NCI-H748 (cell line): Measurements from ENCODE around the gene CERK.
"Not testable (repeated sequence)": the region's sequence is repeated elsewhere in the genome, so short reads cannot be mapped to it uniquely, and the experiment has no call there.

Source experiments
- DNase-seq: peaks from one replicate; lab custom pipeline; 2025; ENCODE audit not compliant: unreplicated experiment; lab: John Stamatoyannopoulos, UW

CERK gene, protein sequence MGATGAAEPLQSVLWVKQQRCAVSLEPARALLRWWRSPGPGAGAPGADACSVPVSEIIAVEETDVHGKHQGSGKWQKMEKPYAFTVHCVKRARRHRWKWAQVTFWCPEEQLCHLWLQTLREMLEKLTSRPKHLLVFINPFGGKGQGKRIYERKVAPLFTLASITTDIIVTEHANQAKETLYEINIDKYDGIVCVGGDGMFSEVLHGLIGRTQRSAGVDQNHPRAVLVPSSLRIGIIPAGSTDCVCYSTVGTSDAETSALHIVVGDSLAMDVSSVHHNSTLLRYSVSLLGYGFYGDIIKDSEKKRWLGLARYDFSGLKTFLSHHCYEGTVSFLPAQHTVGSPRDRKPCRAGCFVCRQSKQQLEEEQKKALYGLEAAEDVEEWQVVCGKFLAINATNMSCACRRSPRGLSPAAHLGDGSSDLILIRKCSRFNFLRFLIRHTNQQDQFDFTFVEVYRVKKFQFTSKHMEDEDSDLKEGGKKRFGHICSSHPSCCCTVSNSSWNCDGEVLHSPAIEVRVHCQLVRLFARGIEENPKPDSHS

DNA sequence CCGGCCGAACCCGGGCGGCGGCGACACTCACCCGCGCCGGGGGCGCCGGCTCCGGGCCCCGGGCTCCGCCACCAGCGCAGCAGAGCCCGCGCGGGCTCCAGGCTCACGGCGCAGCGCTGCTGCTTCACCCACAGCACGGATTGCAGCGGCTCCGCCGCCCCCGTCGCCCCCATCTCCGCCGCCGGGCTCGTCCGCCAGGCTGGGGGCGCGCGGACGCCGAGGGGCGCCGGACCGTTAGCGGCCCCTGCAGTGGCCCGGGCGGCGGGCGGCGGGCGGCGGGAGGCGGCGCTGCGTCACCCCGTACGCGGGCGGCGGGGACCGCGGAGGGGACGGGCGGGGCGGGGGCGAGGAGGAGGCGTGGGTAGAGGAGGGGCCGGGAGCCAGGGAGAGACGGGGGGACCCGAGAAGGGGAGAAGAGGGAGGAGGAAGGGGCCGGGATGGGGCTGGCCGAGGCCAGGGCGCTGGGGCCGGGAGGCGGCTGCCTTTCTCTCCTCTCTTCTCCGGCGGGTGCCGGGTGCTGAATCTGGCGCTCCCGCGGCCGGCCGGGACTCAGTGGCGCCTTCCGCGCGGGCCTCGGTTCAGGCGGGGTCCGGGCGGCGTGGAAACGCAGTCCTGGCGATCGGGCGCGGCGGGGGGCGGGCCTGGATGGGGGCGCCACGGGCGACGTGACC lies at the start of gene CERK:
Gene CERK (minus strand): TSS at position 277 of the 671 bp plus-strand sequence. CDS start 104 bp downstream, at position 173.
- DNase-seq: peak; percentile 61

DNA sequence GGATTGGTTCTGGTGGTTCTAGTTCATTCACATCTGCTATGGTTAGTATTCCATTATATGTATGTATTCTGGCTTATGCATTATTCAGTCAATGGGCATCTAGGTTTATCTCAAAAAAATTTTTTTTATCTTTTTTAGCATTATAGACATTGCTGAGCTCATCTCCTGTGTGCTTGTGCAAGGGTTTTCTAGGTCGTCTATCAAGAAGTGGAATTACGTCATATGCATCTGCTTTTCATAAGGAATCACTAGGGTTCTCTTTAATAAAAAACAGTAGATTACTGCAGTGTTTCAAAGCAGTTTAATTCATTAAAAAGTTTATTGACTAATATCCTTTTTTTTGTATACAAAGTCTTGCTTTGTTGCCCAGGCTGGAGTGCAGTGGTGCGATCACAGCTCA lies 45.7 kb upstream of the CERK start:
- no peak for DNase-seq

DNA sequence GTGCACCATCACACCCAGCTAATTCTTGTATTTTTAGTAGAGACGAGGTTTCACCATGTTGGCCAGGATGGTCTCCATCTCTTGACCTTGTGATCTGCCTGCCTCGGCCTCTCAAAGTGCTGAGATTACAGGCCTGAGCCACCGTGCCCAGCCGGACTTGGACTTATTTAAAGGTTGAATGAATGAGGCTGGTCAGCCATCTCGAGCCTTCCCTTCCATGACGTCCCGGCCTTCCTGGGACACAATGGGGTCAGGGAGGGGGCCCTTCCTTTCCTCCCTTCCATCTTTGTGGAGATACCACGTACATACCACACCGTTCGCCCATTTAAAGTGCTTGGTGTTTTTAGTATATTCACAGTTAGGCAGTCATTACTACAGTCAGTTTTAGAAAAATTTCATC lies 44.1 kb upstream of the CERK start:
- DNase-seq: not testable (repeated sequence)

DNA sequence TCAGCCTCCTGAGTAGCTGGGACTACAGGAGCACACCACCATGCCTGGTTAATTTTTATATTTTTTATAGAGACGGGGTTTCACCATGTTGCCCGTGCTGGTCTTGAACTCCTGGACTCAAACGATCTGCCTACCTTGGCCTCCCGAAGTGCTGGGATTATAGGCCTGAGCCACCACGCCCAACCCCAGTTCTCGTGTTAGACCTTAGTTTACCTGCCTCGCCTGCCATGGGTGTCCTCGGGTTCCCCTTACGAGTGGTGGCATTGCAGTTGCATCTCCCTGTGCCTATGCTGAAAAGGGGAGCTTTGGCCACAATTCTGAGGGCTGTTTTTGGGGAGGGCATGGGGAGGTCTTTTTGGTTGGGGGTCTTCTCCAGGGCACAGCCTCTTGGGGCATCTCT lies 43.2 kb upstream of the CERK start:
- no peak for DNase-seq

DNA sequence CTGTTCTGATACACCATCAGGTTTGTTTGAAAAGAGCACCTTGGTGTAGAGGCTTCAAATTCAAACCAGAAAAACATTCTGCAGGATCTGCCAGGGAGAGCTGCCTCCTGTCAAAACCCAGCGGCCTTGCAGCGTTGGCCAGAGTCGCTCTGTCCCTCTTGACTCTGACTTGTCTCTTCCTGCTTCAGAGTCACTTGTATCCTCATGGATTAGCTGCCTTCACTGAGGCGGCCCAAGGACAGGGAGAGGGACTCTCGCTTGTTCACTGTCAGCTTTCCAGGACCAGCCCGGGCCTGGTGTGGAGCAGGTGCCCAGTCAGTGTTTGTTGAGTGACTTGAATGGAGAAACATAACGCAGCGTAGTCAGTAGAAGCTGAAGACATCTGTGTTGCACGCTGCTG lies 42.4 kb upstream of the CERK start:
- no peak for DNase-seq

DNA sequence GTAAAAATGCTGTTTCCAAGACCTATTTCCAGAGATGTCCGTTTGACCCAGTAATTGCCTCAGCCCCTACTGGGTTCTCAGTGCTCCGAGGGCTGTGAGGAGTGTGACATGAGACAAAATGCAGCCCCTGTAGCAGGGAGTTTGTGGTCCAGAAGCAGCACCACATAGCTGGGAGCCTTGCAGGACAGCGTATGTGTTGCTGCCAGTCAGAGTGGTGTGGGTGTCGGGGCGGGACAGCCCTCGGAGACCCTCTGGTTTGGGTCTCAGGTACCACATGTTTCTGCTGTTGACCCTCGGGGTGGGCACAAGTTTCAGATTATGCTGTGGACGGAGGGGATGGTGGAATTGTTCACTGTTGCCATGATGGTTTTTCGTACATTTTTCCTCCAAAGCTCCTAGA lies 41.6 kb upstream of the CERK start:
- DNase-seq: no peak

- no peak for DNase-seq
These were observed 41.0 kb upstream of the CERK start for GRCh38 chr22:46779023-46779422.

- no peak for DNase-seq
These were observed 39.5 kb upstream of the CERK start for GRCh38 chr22:46777609-46777970.

GRCh38 chr22:46776876-46777608 lies 39.0 kb upstream of the CERK start:
- DNase-seq: no peak

DNA sequence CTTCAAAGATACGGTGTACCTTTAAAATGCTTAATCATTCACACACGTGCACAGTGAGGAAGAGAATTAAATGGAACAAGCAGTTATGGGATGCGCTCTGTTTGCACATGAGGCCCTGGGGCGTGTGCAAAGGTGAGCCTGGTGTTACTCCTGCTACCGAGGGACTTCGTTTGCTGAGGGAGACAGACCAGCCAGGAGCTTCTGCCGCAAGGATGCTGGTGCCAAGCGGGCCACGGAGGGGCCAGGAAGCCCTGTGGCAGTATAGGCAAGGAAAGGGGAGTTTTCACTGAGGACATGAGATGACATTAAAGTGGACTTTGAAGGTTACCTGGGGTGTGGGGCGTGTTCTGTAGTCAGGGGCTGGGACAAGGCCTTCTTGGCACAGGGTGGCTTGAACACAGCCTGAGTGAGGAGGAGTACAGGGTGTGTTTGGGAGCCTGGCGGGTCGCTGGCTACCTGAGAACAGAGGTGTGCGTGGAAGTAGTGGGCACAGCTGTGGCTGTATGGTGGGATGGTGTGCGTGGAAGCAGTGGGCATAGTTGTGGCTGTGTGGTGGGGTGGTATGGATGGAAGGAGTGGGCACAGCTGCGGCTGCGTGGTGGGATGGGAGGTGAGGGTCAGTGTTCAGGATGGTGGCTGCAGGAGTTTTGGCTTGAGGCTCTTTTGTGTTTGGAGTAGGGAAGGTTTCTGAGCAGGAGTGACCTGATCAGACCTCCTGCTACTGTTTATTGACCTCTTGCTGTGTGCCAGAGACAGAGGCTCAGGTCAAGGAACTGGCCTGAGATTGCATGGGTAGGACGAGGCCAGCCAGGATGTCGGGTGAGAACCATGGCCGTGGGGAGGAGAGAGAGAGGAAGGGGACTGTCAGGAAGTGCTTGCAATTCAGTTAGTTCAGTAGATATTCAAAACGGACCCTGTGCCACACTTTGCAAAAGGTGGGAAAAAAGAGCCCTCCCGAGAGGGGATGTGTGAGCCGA lies 38.1 kb upstream of the CERK start:
- no peak for DNase-seq

DNA sequence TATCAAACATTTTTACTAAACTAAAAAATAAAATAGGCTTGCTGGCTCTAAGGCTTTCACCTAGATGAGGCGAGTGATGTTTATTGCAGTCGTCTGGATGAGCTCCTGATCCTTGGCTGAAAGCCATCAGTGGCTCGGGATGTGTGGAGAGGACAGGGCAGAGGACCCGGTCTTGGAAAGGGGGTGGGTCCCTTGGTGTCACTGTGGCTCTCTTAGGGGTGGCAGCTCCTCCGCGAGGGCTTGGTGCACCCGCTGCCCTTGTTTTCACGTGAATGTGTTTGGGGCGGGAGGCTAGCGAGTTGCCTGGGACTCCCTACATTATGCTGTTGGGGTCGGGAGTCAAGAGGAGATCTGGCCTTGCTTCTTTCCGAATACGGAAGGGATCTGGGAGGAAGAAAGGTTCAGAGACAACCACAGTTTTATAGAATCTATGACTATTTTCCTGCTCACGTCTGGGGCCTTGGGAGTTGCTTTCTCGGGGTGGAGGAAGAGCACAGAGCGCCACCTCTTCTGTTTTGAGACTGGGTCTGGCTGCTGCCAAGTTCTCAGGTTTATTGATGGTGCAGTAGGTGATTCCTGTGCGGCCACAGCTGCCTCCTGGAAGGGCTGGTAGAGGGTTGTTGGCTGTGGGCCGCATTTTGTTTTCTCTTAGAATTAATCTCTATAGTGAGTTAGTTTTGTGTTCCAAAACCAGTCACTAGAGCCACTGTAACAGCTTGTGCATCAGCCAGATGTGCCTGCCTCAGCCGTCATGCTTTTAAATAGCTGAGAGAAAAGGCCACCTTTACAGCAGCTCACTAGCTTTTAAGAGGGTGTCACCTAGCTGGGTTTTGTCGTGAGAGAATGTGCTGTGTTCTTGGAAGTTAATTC lies 37.2 kb upstream of the CERK start:
- no peak for DNase-seq

DNA sequence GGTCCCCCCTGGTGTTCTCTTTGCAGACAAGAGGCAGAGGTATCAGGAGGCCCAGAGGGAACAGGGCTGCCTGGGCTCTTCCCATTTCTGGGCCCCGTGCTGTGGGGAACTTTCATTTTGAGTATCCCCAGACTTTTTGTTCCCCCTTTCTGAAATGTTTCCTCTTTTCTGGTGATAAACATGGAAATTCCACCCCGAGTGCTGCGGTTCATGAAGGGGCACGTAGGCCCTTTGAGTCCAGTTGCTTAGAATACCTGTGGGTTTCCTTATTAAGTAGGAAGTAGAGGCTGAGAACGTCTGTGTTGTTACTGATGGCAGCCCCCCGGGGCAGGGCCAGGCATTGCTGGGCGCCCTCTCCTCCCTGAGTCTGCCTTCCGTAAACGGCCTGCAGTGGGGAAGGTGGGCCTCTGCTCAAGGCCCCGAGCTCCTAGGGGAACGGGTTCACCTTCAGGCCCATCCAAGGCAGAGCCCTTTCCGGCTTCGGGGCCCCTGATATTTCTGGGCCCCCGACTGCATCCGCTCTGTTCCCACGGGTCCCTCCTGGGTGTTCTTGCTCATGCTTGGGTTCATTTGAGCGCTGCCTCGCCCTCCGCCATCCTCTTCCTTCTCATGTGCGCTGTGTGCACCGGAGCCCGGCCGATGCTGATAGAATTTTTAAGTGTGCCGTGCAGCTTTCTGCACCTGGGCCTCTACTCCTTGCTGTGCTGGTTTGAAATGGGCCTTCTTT lies 36.4 kb upstream of the CERK start:
- no peak for DNase-seq

DNA sequence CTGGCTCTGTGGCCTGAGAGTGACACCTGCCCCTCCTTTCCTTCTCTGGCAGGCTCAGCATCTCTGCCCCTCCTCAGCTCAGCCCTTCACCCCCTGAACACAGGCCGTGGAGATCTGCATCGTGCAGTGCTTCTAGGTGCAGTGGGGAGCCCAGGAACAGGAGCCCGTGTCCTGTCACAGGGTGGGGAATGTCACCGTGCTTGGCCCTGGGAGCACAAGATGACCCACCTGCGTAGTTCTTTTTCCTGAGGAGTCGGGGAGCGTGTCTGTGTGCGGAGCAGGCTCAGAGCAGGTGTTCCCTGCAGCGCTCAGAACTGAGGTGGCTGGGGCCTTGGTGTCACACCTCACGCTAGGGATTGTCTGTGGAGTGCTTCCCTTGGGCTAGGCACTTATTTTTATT lies 35.0 kb upstream of the CERK start:
- DNase-seq: no peak

- no peak for DNase-seq
These were observed 32.7 kb upstream of the CERK start for GRCh38 chr22:46770726-46771125.

GRCh38 chr22:46770151-46770641 lies 32.1 kb upstream of the CERK start:
- no peak for DNase-seq

DNA sequence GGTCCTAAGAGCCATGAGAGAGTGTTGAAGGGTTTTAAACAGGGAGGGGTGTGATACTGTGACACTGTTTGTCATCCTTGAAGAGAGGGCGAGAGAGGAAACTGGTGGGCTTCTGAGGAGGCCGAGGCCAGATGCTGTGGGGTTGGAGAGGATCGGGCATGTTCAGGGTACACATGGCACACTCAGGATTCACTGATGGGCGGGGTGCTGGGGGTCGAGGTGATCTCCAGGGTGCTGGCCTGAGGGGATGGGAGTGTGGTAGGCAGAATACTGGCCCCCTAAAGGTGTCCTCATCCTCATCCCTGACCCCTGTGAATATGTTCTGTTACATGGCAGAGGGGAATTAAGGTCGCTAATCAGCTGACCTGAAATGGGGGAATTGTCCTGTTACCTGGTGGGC lies 31.7 kb upstream of the CERK start:
- DNase-seq: no peak

GRCh38 chr22:46769191-46769675 lies 31.2 kb upstream of the CERK start:
- DNase-seq: no peak

- DNase-seq: no peak
These were observed 29.4 kb upstream of the CERK start for GRCh38 chr22:46767249-46767985.
